Body of pancreas (tissue), 4 donors: ENCODE data around the gene LDB1.
A peak's percentile ranks its signal among the peaks of the same experiment; 100 is the strongest.

Experiments used
- POLR2A ChIP-seq, 3 donors: fragments of 450-650 bp; IDR thresholded peaks; one replicate each; pipeline ENCODE4 v1.6.1; 2016; ENCODE audit warnings: antibody characterized with exemption in 3 of 3, mild to moderate bottlenecking in 2 of 3
- TF ChIP-seq, protein P1 (sequence below), 7 experiments: fragments of 450-650 bp in 4 of 7; fragments of 200-600 bp in 3 of 7; sonication (generic) in 3 of 7; IDR thresholded peaks; one replicate each; pipeline ENCODE4 v1.5.1; 2016 to 2019; ENCODE audit warnings: antibody characterized with exemption in 7 of 7

GRCh38 chr10:102117391-102118159, 2.6 kb downstream of the LDB1 start:
- TF ChIP-seq POLR2A (IDR thresholded peaks at IDR 0.05) = peak in 1 of 3 donors; percentile 8
- TF ChIP-seq, protein P1, sequence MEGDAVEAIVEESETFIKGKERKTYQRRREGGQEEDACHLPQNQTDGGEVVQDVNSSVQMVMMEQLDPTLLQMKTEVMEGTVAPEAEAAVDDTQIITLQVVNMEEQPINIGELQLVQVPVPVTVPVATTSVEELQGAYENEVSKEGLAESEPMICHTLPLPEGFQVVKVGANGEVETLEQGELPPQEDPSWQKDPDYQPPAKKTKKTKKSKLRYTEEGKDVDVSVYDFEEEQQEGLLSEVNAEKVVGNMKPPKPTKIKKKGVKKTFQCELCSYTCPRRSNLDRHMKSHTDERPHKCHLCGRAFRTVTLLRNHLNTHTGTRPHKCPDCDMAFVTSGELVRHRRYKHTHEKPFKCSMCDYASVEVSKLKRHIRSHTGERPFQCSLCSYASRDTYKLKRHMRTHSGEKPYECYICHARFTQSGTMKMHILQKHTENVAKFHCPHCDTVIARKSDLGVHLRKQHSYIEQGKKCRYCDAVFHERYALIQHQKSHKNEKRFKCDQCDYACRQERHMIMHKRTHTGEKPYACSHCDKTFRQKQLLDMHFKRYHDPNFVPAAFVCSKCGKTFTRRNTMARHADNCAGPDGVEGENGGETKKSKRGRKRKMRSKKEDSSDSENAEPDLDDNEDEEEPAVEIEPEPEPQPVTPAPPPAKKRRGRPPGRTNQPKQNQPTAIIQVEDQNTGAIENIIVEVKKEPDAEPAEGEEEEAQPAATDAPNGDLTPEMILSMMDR (IDR thresholded peaks at IDR 0.05) = no peak
